Bronchial epithelial cell (primary cell): ENCODE results near the gene IL22. TPM values are rescaled to one million over a fixed set of nuclear protein-coding genes. Genes with fewer than 3 reads are reported as not detected.

Experiments
- DNase-seq: peaks from one replicate; pipeline ENCODE4 v3.0.0-alpha.2; 2010; ENCODE audit warnings: low read depth
- FAIRE-seq: peaks from 2 replicates; lab custom pipeline; 2011; peaks lifted over from hg19 to GRCh38; lab: Jason Lieb, UNC
- H3K27me3 ChIP-seq: 2 replicates; pipeline ENCODE4 v1.5.1; 2011; ENCODE audit warnings: low read length; ENCODE audit not compliant: control insufficient read depth, insufficient read depth
- H3K36me3 ChIP-seq: 2 replicates; pipeline ENCODE4 v1.5.1; 2011; ENCODE audit warnings: low read length; ENCODE audit not compliant: control insufficient read depth, insufficient read depth
- H3K4me3 ChIP-seq: 2 replicates; pipeline ENCODE4 v1.5.1; 2011; ENCODE audit warnings: mild to moderate bottlenecking, low read depth, low read length, control low read depth
- total RNA-seq: library from RNA; depleted of rRNA; stranded (reverse); fragments of >200 nt; gene quantifications from 2 replicates; pipeline ENCODE4 v1.2.1, GENCODE V29; 2014
- TF ChIP-seq, protein P1 (sequence below): IDR thresholded peaks from 2 replicates; pipeline ENCODE4 v1.5.1; 2011; ENCODE audit warnings: mild to moderate bottlenecking, moderate library complexity, low read length, control low read depth, inconsistent platforms; ENCODE audit not compliant: insufficient read depth, severe bottlenecking

IL22 gene
- total RNA-seq, 1 donor from 2014 or later: not detected

DNA sequence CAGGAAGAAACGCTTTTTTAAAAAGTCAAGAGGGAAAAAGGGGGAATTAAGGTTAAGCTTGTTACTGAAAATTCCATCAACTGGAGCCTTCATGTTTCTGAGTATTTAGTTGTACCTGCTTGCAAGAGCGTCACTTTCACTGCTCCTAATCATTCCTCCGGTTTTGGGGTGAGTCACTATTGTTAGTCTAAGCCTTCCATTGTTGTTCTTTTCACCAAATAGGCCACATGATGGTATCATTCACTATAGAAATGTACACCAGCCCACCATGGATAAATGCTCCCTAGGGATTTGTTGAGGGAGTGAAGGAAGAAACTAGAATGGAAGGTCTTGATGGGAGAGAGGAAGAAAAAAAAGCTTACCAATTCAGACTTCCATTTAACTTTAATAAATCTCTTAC, 3.0 kb downstream of the IL22 start:
- DNase-seq: peak; percentile 63
- TF ChIP-seq, protein P1, sequence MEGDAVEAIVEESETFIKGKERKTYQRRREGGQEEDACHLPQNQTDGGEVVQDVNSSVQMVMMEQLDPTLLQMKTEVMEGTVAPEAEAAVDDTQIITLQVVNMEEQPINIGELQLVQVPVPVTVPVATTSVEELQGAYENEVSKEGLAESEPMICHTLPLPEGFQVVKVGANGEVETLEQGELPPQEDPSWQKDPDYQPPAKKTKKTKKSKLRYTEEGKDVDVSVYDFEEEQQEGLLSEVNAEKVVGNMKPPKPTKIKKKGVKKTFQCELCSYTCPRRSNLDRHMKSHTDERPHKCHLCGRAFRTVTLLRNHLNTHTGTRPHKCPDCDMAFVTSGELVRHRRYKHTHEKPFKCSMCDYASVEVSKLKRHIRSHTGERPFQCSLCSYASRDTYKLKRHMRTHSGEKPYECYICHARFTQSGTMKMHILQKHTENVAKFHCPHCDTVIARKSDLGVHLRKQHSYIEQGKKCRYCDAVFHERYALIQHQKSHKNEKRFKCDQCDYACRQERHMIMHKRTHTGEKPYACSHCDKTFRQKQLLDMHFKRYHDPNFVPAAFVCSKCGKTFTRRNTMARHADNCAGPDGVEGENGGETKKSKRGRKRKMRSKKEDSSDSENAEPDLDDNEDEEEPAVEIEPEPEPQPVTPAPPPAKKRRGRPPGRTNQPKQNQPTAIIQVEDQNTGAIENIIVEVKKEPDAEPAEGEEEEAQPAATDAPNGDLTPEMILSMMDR: no peak
- Histone ChIP-seq H3K36me3 (no peaks in the 10 kb centered on the region), H3K27me3 (no peaks in the 10 kb centered on the region), H3K4me3 (no peak overlapping the region)
- FAIRE-seq: no peak

DNA sequence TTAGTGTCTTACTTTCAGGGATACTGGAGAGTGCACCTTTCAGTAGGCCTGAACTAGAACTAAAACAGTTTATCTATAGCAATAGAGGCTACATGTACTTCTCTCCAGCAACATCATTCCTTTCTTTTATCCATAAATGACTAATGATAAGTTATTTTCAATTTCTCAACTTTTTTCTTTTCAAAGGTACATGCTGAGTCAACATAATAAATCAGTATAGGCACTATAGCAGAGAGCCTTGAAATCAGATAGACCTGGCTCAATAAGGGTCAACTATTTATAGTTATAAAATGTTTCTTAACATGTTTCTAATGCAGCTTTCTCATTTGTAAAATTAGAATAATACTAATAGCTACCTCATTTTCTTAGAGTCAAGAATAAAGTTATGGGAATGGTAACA, 5.6 kb downstream of the IL22 start:
- H3K36me3 ChIP-seq: no peaks in the 10 kb centered on the region
- TF ChIP-seq, protein P1: no peak
- no peak for FAIRE-seq
- no peaks in the 10 kb centered on the region for H3K27me3 ChIP-seq
- no peak for DNase-seq
- no peak overlapping the region for H3K4me3 ChIP-seq

DNA sequence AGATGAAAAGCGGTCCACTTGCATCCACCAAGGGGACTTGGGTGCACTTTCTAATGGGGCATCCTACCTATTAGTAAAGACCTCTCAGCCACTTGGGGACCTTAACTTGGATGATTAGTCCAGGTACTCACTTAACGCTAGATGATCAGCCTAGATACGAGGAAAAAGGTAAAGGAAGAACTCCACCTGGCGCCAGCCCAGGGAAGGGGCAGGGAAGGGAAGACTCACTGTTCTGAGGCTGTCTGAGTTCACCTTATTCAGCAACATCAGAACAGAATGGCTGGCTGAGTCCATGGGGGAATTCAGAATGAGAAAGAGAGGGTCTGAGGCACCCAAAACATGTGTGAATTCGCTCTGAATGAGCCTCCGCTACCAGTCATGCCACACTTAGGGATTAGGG, 7.1 kb downstream of the IL22 start:
- TF ChIP-seq, protein P1: no peak
- Histone ChIP-seq H3K4me3 (no peak overlapping the region), H3K36me3 (no peaks in the 10 kb centered on the region), H3K27me3 (no peaks in the 10 kb centered on the region)
- FAIRE-seq: no peak
- no peak for DNase-seq

DNA sequence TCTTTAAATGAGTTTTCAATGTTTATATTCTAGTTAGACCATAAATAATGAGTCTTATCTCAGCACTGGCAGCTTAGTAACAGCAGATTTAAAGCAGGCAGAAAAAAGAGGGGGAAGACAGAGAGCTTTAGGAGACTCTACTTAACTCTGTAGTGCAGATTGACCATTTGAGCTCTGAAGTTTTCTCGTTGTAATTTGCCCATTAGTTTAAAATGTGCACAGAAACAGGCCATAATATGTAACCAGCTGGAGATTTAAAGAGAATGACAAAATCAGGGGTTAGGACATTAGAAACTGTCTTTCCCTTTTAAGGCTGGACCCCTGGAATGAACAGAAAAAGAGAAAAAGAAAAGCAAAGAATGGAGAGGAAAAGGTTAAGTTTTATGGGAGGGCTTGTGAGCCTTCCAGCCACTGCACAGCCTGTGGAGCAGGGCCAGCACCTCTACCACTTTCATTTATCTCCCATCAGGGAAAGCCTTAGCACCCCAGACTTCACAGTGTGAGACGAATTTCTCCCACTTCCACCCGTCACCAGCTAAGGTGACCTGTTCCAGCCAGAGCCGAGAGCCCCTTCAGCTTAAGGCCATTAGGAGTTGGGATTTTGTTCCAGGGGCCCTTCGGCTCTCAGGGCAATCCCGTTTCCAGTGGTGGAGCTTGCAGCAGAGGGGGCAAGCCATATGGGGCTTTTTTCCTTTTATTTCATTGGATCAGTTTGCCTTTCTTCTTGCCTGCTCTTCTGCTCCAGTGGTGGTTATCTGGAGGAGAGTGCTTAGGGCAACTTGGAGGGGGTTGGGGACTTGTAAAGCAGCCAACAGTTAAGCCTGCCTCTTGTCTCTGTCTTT, 8.0 kb downstream of the IL22 start:
- TF ChIP-seq, protein P1: no peak
- no peak for DNase-seq
- Histone ChIP-seq H3K27me3 (no peaks in the 10 kb centered on the region), H3K36me3 (no peaks in the 10 kb centered on the region), H3K4me3 (no peak overlapping the region)
- no peak for FAIRE-seq

DNA sequence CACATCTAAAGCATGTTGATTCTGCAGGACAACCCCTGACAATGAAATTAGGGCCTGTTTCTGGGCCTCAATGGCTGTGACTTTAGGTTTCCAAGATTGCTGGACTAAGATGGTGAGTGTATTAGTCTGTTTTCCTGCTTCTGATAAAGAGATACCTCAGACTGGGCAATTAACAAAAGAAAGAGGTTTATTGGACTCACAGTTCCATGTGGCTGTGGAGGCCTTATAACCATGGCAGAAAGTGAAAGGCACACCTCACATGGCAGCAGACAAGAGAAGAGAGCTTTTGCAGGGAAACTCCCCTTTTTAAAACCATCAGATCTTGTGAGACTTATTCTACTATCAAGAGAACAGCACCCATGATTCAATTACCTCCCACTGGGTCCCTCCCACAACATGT, 10.6 kb downstream of the IL22 start:
- DNase-seq: no peak
- TF ChIP-seq, protein P1: no peak
- peak; percentile 36 for FAIRE-seq
- Histone ChIP-seq H3K27me3 (no peaks in the 10 kb centered on the region), H3K4me3 (no peak overlapping the region), H3K36me3 (no peaks in the 10 kb centered on the region)

DNA sequence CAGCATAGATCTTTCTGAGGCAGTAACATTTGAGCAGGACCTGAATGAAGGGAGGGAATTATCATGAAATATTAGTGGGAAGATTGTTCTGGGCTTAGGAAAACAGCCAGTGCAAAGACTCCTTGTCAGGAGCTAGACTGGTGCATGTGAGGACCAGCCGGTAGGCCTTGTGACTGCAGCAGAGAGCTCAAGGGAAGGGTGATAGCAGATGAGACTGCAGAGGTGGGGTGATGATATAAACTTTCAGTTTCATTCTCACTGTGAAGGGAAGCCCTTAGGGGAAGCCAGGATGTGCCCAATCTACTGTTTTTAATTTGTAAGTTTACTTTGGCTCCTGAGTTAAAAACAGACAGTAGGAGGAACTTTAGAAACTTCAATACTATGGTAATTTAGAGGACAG, 12.4 kb downstream of the IL22 start:
- no peak for DNase-seq
- FAIRE-seq: no peak
- H3K4me3 ChIP-seq: no peak overlapping the region

More for the DNA sequence above, 12.4 kb downstream of the IL22 start:
- Histone ChIP-seq H3K27me3 (no peaks in the 10 kb centered on the region), H3K36me3 (no peaks in the 10 kb centered on the region)
- TF ChIP-seq, protein P1: no peak
